Esophagus muscularis mucosa (tissue), 3 donors: ENCODE measurements around the gene WFDC5.

Experiments
- CTCF ChIP-seq, 3 experiments: fragments of 200-600 bp in 2 of 3; fragments of 450-650 bp in 1 of 3; sonication (generic) in 2 of 3; IDR thresholded peaks; one replicate each; pipeline ENCODE4 v1.5.1; 2017 to 2019; ENCODE audit warnings: antibody characterized with exemption in 3 of 3, mild to moderate bottlenecking in 2 of 3, moderate library complexity in 1 of 3
- POLR2A ChIP-seq: fragments of 450-650 bp; IDR thresholded peaks from one replicate; pipeline ENCODE4 v1.6.1; 2017; ENCODE audit warnings: antibody characterized with exemption, moderate library complexity, mild to moderate bottlenecking, low read depth

GRCh38 chr20:45117581-45117980 is 2.6 kb upstream of the WFDC5 start:
- TF ChIP-seq POLR2A: no peak
- no peak for TF ChIP-seq CTCF (IDR thresholded peaks at IDR 0.05)
